ENCODE measurements around the gene NR1H2.
A peak's percentile ranks its signal among the peaks of the same experiment; 100 is the strongest.
"Not testable (repeated sequence)": the region's sequence is repeated elsewhere in the genome, so short reads cannot be mapped to it uniquely, and the experiment has no call there.

Gene NR1H2

GRCh38 chr19:50347089-50347581 lies 29.1 kb upstream of the NR1H2 start:
- not testable (repeated sequence) for DNase-seq

- DNase-seq, result no peak
These were observed 26.8 kb upstream of the NR1H2 start for GRCh38 chr19:50349277-50350057.

- DNase-seq, result no peak
These were observed 24.0 kb upstream of the NR1H2 start for GRCh38 chr19:50352242-50352641.

- not testable (repeated sequence) for DNase-seq
These were observed 22.8 kb upstream of the NR1H2 start for GRCh38 chr19:50353487-50353880.

- DNase-seq, result no peak
These were observed 19.5 kb upstream of the NR1H2 start for GRCh38 chr19:50356691-50357177.

GRCh38 chr19:50357178-50358100 lies 18.8 kb upstream of the NR1H2 start:
- DNase-seq, result peak; percentile 76 to 79

- no peak for DNase-seq
These were observed 17.6 kb upstream of the NR1H2 start for GRCh38 chr19:50358483-50359327.

GRCh38 chr19:50359328-50359818 lies 16.9 kb upstream of the NR1H2 start:
- no peak for DNase-seq

GRCh38 chr19:50361290-50362029 lies 14.8 kb upstream of the NR1H2 start:
- DNase-seq, result no peak

GRCh38 chr19:50362030-50362412 lies 14.2 kb upstream of the NR1H2 start:
- no peak for DNase-seq

- no peak for DNase-seq
These were observed 13.4 kb upstream of the NR1H2 start for GRCh38 chr19:50362656-50363424.

GRCh38 chr19:50365434-50366306 lies 10.6 kb upstream of the NR1H2 start, which contains the start of gene NAPSA:
TSS of gene NAPSA (minus strand) at chr19:50365639. CDS start at chr19:50365621, 18 bp downstream.
- DNase-seq, result no peak

- DNase-seq, result peak; percentile 77 to 89
These were observed 7.3 kb upstream of the NR1H2 start for GRCh38 chr19:50368649-50369570.

GRCh38 chr19:50371914-50372475 lies 4.3 kb upstream of the NR1H2 start:
- DNase-seq, result no peak

- peak; percentile 39 to 70 for DNase-seq
These were observed 799 bp downstream of the NR1H2 start for GRCh38 chr19:50377051-50377461.

- DNase-seq, result no peak
These were observed 1.3 kb downstream of the NR1H2 start for GRCh38 chr19:50377517-50377916.

GRCh38 chr19:50378169-50378862 lies 2.1 kb downstream of the NR1H2 start:
- no peak for DNase-seq

GRCh38 chr19:50378863-50379236 lies 2.6 kb downstream of the NR1H2 start:
- no peak for DNase-seq

Measured in NCI-H1930 (cell line).